ENCODE data around the gene GPR142.

The GPR142 gene

GRCh38 chr17:74367206-74367605 is at the start of gene GPR142:
Gene GPR142 (plus strand): TSS chr17:74367506. CDS start chr17:74369541, 2,035 bp downstream.
- no peak for DNase-seq (ENCODE audit: low spot score)

GRCh38 chr17:74318391-74318790 is 48.9 kb upstream of the GPR142 start:
- no peak for DNase-seq (ENCODE audit: low spot score)

GRCh38 chr17:74324521-74324920 is 42.8 kb upstream of the GPR142 start:
- DNase-seq (ENCODE audit: low spot score), result no peak

GRCh38 chr17:74325376-74325742 is 41.9 kb upstream of the GPR142 start:
- DNase-seq (ENCODE audit: low spot score), result no peak

- DNase-seq (ENCODE audit: low spot score), result no peak
Measured at GRCh38 chr17:74325743-74326379, 41.4 kb upstream of the GPR142 start, which contains the start of gene KIF19. Gene KIF19 (plus strand): TSS chr17:74326226. CDS start chr17:74326350, 124 bp downstream.

GRCh38 chr17:74326506-74326905 is 40.8 kb upstream of the GPR142 start:
- no peak for DNase-seq (ENCODE audit: low spot score)

- DNase-seq (ENCODE audit: low spot score), result no peak
Measured at GRCh38 chr17:74328487-74328886, 38.8 kb upstream of the GPR142 start.

- no peak for DNase-seq (ENCODE audit: low spot score)
Measured at GRCh38 chr17:74329378-74329777, 37.9 kb upstream of the GPR142 start.

GRCh38 chr17:74330446-74330845 is 36.9 kb upstream of the GPR142 start:
- DNase-seq (ENCODE audit: low spot score), result no peak

- no peak for DNase-seq (ENCODE audit: low spot score)
Measured at GRCh38 chr17:74332017-74332650, 35.2 kb upstream of the GPR142 start.

- no peak for DNase-seq (ENCODE audit: low spot score)
Measured at GRCh38 chr17:74332763-74333283, 34.5 kb upstream of the GPR142 start.

GRCh38 chr17:74334393-74335039 is 32.8 kb upstream of the GPR142 start:
- DNase-seq (ENCODE audit: low spot score), result no peak

GRCh38 chr17:74335529-74336062 is 31.7 kb upstream of the GPR142 start:
- DNase-seq (ENCODE audit: low spot score), result no peak

GRCh38 chr17:74336307-74336706 is 31.0 kb upstream of the GPR142 start:
- DNase-seq (ENCODE audit: low spot score), result no peak

- DNase-seq (ENCODE audit: low spot score), result no peak
Measured at GRCh38 chr17:74337834-74338500, 29.3 kb upstream of the GPR142 start.

- no peak for DNase-seq (ENCODE audit: low spot score)
Measured at GRCh38 chr17:74339537-74340195, 27.6 kb upstream of the GPR142 start.

- no peak for DNase-seq (ENCODE audit: low spot score)
Measured at GRCh38 chr17:74340470-74341023, 26.8 kb upstream of the GPR142 start.

GRCh38 chr17:74342224-74342623 is 25.1 kb upstream of the GPR142 start:
- DNase-seq (ENCODE audit: low spot score), result no peak

GRCh38 chr17:74343121-74343520 is 24.2 kb upstream of the GPR142 start:
- DNase-seq (ENCODE audit: low spot score), result no peak

- DNase-seq (ENCODE audit: low spot score), result peak; percentile 38
Measured at GRCh38 chr17:74343526-74344284, 23.6 kb upstream of the GPR142 start.

GRCh38 chr17:74344658-74345057 is 22.6 kb upstream of the GPR142 start:
- DNase-seq (ENCODE audit: low spot score), result no peak
